Astrocyte (in vitro differentiated cells and primary cell): ENCODE measurements around the gene FICD. TPM values are rescaled to one million over a fixed set of nuclear protein-coding genes. Genes with fewer than 3 reads are reported as not detected.
"Not testable (repeated sequence)": the region's sequence is repeated elsewhere in the genome, so short reads cannot be mapped to it uniquely, and the experiment has no call there.

Experiments used
- DNase-seq: peaks from one replicate; pipeline ENCODE4 v3.0.0-alpha.2; 2010; ENCODE audit warnings: low read depth
- FAIRE-seq: peaks from 2 replicates; lab custom pipeline; 2011; peaks lifted over from hg19 to GRCh38; lab: Jason Lieb, UNC
- H2AFZ ChIP-seq: 2 replicates; pipeline ENCODE4 v1.6.0; 2012; ENCODE audit warnings: low read depth, low read length, inconsistent platforms
- H3K27ac ChIP-seq: 2 replicates; pipeline ENCODE4 v1.5.1; 2011; ENCODE audit warnings: low read depth, low read length, inconsistent platforms
- H3K27me3 ChIP-seq: 2 replicates; pipeline ENCODE4 v1.6.0; 2011; ENCODE audit warnings: low read length, inconsistent platforms; ENCODE audit not compliant: insufficient read depth
- H3K36me3 ChIP-seq: 2 replicates; pipeline ENCODE4 v1.5.1; 2011; ENCODE audit warnings: low read length, inconsistent platforms; ENCODE audit not compliant: insufficient read depth
- H3K4me1 ChIP-seq: 2 replicates; pipeline ENCODE4 v1.5.1; 2011; ENCODE audit warnings: low read length, inconsistent platforms; ENCODE audit not compliant: insufficient read depth
- H3K4me2 ChIP-seq: 2 replicates; pipeline ENCODE4 v1.6.0; 2012; ENCODE audit warnings: low read length, inconsistent platforms
- H3K4me3 ChIP-seq: 2 replicates; pipeline ENCODE4 v1.5.1; 2011; ENCODE audit warnings: low read depth, mild to moderate bottlenecking, low read length, inconsistent platforms; ENCODE audit not compliant: insufficient read depth
- H3K79me2 ChIP-seq: 2 replicates; pipeline ENCODE4 v1.6.0; 2012; ENCODE audit warnings: mild to moderate bottlenecking, low read length, inconsistent platforms; ENCODE audit not compliant: insufficient read depth
- H3K9ac ChIP-seq: 2 replicates; pipeline ENCODE4 v1.6.0; 2012; ENCODE audit warnings: mild to moderate bottlenecking, low read length, inconsistent platforms
- H3K9me3 ChIP-seq: 2 replicates; pipeline ENCODE4 v1.5.1; 2012; ENCODE audit warnings: low read depth, mild to moderate bottlenecking, low read length, inconsistent platforms; ENCODE audit not compliant: insufficient read depth
- H4K20me1 ChIP-seq: 2 replicates; pipeline ENCODE4 v1.6.0; 2012; ENCODE audit warnings: low read length, inconsistent platforms; ENCODE audit not compliant: insufficient read depth
- H3K27ac Mint-ChIP-seq: one replicate; pipeline ENCODE4 v1.8.0; 2021; ENCODE audit warnings: mild to moderate bottlenecking, mixed read lengths; ENCODE audit not compliant: unreplicated experiment
- H3K27me3 Mint-ChIP-seq: one replicate; pipeline ENCODE4 v1.8.0; 2021; ENCODE audit warnings: low read depth, mixed read lengths; ENCODE audit not compliant: unreplicated experiment
- H3K36me3 Mint-ChIP-seq: one replicate; pipeline ENCODE4 v1.8.0; 2021; ENCODE audit warnings: low read depth, mixed read lengths; ENCODE audit not compliant: unreplicated experiment
- H3K4me1 Mint-ChIP-seq: one replicate; pipeline ENCODE4 v1.8.0; 2021; ENCODE audit warnings: low read depth, mixed read lengths; ENCODE audit not compliant: unreplicated experiment
- H3K4me3 Mint-ChIP-seq: one replicate; pipeline ENCODE4 v1.8.0; 2021; ENCODE audit warnings: mild to moderate bottlenecking, moderate library complexity, mixed read lengths; ENCODE audit not compliant: unreplicated experiment
- H3K9me3 Mint-ChIP-seq: one replicate; pipeline ENCODE4 v1.8.0; 2021; ENCODE audit warnings: mild to moderate bottlenecking, mixed read lengths; ENCODE audit not compliant: unreplicated experiment
- EZH2 ChIP-seq: IDR thresholded peaks from 2 replicates; pipeline ENCODE4 v1.6.1; 2012; ENCODE audit warnings: mild to moderate bottlenecking, low read length, inconsistent platforms; ENCODE audit not compliant: insufficient read depth
- total RNA-seq: library from RNA; stranded (reverse); gene quantifications from 2 replicates; pipeline ENCODE4 v1.2.1, GENCODE V29; 2021
- TF ChIP-seq, protein P1 (sequence below): IDR thresholded peaks from 2 replicates; pipeline ENCODE4 v1.5.1; 2011; ENCODE audit warnings: low read depth, mild to moderate bottlenecking, inconsistent platforms, low read length, moderate library complexity; ENCODE audit not compliant: insufficient read depth

The FICD gene
- total RNA-seq, 1 donor from 2014 or later: 3.5 TPM

GRCh38 chr12:108553799-108554198 is 38.7 kb downstream of the FICD start:
- Mint-ChIP-seq H3K36me3 (peaks cover 7% of the 10 kb centered on the region), H3K9me3 (no peaks in the 10 kb centered on the region), H3K4me3 (no peak overlapping the region), H3K27ac (no peak overlapping the region), H3K27me3 (no peaks in the 10 kb centered on the region), H3K4me1 (peaks cover 38% of the 10 kb centered on the region)
- Histone ChIP-seq H3K4me2 (no peak overlapping the region), H3K4me3 (no peak overlapping the region), H3K9me3 (no peaks in the 10 kb centered on the region), H3K4me1 (no peaks in the 10 kb centered on the region), H2AFZ (no peak overlapping the region), H3K9ac (no peak overlapping the region), H3K36me3 (peaks cover 5% of the 10 kb centered on the region), H3K27ac (no peak overlapping the region), H3K79me2 (peaks cover 97% of the 10 kb centered on the region), H4K20me1 (peaks cover 85% of the 10 kb centered on the region), H3K27me3 (no peaks in the 10 kb centered on the region)
- no peak for FAIRE-seq
- DNase-seq: no peak
- TF ChIP-seq, protein P1, sequence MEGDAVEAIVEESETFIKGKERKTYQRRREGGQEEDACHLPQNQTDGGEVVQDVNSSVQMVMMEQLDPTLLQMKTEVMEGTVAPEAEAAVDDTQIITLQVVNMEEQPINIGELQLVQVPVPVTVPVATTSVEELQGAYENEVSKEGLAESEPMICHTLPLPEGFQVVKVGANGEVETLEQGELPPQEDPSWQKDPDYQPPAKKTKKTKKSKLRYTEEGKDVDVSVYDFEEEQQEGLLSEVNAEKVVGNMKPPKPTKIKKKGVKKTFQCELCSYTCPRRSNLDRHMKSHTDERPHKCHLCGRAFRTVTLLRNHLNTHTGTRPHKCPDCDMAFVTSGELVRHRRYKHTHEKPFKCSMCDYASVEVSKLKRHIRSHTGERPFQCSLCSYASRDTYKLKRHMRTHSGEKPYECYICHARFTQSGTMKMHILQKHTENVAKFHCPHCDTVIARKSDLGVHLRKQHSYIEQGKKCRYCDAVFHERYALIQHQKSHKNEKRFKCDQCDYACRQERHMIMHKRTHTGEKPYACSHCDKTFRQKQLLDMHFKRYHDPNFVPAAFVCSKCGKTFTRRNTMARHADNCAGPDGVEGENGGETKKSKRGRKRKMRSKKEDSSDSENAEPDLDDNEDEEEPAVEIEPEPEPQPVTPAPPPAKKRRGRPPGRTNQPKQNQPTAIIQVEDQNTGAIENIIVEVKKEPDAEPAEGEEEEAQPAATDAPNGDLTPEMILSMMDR: no peak
- no peak for TF ChIP-seq EZH2

GRCh38 chr12:108555383-108555782 is 40.3 kb downstream of the FICD start:
- H3K4me3 Mint-ChIP-seq, H3K27ac Mint-ChIP-seq, H3K36me3 Mint-ChIP-seq, H3K4me2 ChIP-seq, H3K36me3 ChIP-seq, H3K4me1 ChIP-seq, H3K27ac ChIP-seq, H3K9me3 Mint-ChIP-seq, H3K9me3 ChIP-seq, FAIRE-seq, DNase-seq, H3K9ac ChIP-seq, H3K4me3 ChIP-seq, H3K27me3 Mint-ChIP-seq, H3K27me3 ChIP-seq, H2AFZ ChIP-seq: not testable (repeated sequence)
- H3K79me2 ChIP-seq: peaks cover 97% of the 10 kb centered on the region
- peaks cover 41% of the 10 kb centered on the region for H3K4me1 Mint-ChIP-seq
- peaks cover 84% of the 10 kb centered on the region for H4K20me1 ChIP-seq

DNA sequence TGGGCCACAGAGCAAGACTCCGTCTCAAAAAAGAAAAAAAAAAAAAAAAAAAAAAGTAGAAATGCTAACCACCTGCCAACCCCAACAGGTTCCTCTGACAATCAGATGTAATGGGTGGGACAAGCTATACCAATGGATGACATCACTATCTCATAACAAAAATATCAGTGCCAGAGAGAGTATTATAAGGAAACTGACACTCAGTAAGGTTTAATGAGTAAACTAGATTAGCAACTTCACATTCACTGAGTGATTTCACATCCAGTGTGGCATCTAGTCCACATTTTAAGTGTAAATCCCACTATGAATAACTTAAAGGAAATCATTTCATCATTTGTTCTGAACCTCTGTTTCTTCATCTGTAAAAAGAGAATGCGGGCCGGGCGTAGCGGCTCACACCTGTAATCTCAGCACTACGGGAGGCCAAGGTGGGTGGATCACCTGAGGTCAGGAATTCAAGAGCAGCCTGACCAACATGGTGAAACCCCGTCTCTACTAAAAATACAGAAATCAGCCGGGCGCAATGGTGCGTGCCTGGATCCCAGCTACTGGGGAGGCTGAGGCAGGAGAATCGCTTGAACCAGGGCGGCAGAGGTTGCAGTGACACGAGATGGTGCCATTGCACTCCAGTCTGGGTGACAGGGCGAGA is 44.1 kb downstream of the FICD start:
- DNase-seq (no peak), FAIRE-seq (no peak)
- H3K9ac ChIP-seq: no peak overlapping the region
- no peak overlapping the region for H3K4me3 ChIP-seq
- H3K27ac ChIP-seq: no peak overlapping the region
- Mint-ChIP-seq H3K36me3 (peaks cover 5% of the 10 kb centered on the region), H3K27ac (peak overlapping the region; percentile 59), H3K4me1 (peaks cover 31% of the 10 kb centered on the region), H3K9me3 (no peaks in the 10 kb centered on the region), H3K4me3 (peak overlapping the region; percentile 68), H3K27me3 (no peaks in the 10 kb centered on the region)
- TF ChIP-seq EZH2: no peak
- TF ChIP-seq, protein P1: no peak
- peaks cover 83% of the 10 kb centered on the region for H3K79me2 ChIP-seq
- peaks cover 4% of the 10 kb centered on the region for H3K36me3 ChIP-seq
- no peaks in the 10 kb centered on the region for H3K27me3 ChIP-seq
- H4K20me1 ChIP-seq: peaks cover 60% of the 10 kb centered on the region
- no peaks in the 10 kb centered on the region for H3K9me3 ChIP-seq
- peaks cover 20% of the 10 kb centered on the region for H3K4me1 ChIP-seq
- H3K4me2 ChIP-seq: peak overlapping the region; percentile 93
- H2AFZ ChIP-seq: no peak overlapping the region
